HUES6 (cell line): Measurements from ENCODE around the gene GNG7.

Experiments
- H3K27ac ChIP-seq: 2 replicates; pipeline ENCODE4 v1.7.0; 2013; ENCODE audit warnings: low read depth, mild to moderate bottlenecking, low read length, inconsistent platforms
- H3K27me3 ChIP-seq: 2 replicates; pipeline ENCODE4 v1.6.1; 2013; ENCODE audit warnings: low read length; ENCODE audit not compliant: control insufficient read depth, insufficient read depth
- H3K36me3 ChIP-seq: 2 replicates; pipeline ENCODE4 v1.6.1; 2013; ENCODE audit warnings: low read length; ENCODE audit not compliant: control insufficient read depth, insufficient read depth
- H3K4me1 ChIP-seq: 2 replicates; pipeline ENCODE4 v1.6.1; 2013; ENCODE audit warnings: low read length; ENCODE audit not compliant: control insufficient read depth, insufficient read depth
- H3K4me3 ChIP-seq: 2 replicates; pipeline ENCODE4 v1.5.1; 2013; ENCODE audit warnings: low read depth, low read length
- H3K9ac ChIP-seq: one replicate; pipeline ENCODE4 v1.6.1; 2013; ENCODE audit warnings: mild to moderate bottlenecking, low read length
- H3K9me3 ChIP-seq: 2 replicates; pipeline ENCODE4 v1.6.1; 2013; ENCODE audit warnings: low read depth, low read length; ENCODE audit not compliant: control insufficient read depth, insufficient read depth

Gene GNG7

DNA sequence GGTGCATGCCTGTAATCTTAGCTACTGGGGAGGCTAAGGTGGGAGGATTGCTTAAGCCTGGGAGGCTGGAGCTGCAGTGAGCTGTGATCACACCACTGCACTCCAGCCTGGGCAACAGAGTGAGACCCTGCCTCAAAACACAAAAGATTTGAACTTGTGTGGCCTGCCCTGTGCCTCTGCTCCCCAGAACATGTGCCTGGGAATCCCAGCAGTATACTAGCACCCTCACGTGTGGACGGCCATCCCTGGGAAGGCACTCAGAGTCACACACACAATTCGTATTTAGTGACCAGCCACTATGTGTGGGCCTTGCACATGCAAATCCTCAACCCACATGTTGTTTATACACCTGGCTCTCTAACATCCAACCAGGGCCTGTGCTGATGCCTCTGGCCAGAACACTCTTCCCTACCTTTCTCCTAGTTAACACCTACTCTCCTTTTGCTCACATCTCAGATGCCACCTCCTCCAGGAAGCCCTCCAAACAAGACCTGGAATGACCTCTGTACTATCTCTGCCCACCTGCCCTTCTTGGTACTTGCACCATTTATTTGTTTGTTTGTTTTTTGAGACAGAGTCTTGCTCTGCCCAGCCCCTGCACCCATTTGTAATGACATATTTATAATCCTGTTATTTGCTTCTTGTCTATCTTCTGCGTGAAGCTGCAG lies 218.9 kb downstream of the GNG7 start:
- no peak overlapping the region for H3K9ac ChIP-seq
- H3K36me3 ChIP-seq, result no peaks in the 10 kb centered on the region
- H3K4me3 ChIP-seq, result no peak overlapping the region
- H3K4me1 ChIP-seq, result peaks cover 4% of the 10 kb centered on the region
- H3K9me3 ChIP-seq, result peaks cover 3% of the 10 kb centered on the region; the same call in 1 of the 2 replicates
- H3K27me3 ChIP-seq, result peaks cover 15% of the 10 kb centered on the region
- H3K27ac ChIP-seq, result no peak overlapping the region

- Histone ChIP-seq H3K9me3 (peaks cover 3% of the 10 kb centered on the region; the same call in 1 of the 2 replicates), H3K36me3 (no peaks in the 10 kb centered on the region), H3K27me3 (peaks cover 10% of the 10 kb centered on the region), H3K4me3 (no peak overlapping the region), H3K4me1 (peaks cover 4% of the 10 kb centered on the region), H3K9ac (no peak overlapping the region), H3K27ac (no peak overlapping the region)
Observed at GRCh38 chr19:2483084-2483483, 219.4 kb downstream of the GNG7 start.

DNA sequence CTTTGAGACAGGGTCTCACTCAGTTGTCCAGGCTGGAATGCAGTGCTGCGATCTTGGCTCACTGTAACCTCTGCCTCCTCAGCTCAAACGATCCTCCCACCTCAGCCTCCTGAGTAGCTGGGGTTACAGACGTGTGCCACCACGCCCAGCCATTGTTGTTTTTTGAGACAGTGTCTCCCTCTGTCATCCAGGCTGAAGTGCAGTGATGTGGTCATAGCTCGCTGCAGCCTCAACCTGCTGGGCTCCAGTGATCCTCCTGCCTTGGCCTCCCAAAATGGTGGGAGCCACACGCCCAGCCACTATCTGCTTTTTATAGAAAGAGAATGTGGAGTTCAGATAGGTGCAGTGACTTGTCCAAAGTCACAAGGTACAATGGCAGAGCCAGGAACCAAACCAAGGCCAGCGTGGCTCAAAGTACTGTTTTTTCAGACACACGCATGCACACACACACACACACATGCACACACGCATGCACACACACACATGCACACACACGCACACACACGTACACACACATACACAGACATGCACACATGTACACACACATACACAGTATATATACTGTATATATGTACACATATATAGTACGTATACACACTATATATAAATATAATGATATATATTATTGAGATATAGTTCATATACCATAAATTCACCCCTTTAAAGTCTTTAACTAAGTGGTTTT lies 220.0 kb downstream of the GNG7 start:
- no peak overlapping the region for H3K4me3 ChIP-seq
- peaks cover 4% of the 10 kb centered on the region for H3K4me1 ChIP-seq
- peaks cover 4% of the 10 kb centered on the region; the same call in 1 of the 2 replicates for H3K36me3 ChIP-seq
- H3K9me3 ChIP-seq, result peaks cover 3% of the 10 kb centered on the region; the same call in 1 of the 2 replicates
- no peak overlapping the region for H3K9ac ChIP-seq
- H3K27me3 ChIP-seq, result peaks cover 5% of the 10 kb centered on the region; the same call in 1 of the 2 replicates
- H3K27ac ChIP-seq, result no peak overlapping the region

- H3K9ac ChIP-seq, result no peak overlapping the region
- H3K9me3 ChIP-seq, result peaks cover 3% of the 10 kb centered on the region; the same call in 1 of the 2 replicates
- no peak overlapping the region for H3K4me3 ChIP-seq
- peaks cover 4% of the 10 kb centered on the region for H3K4me1 ChIP-seq
- H3K36me3 ChIP-seq, result peaks cover 9% of the 10 kb centered on the region; the same call in 1 of the 2 replicates
- no peak overlapping the region for H3K27ac ChIP-seq
- peaks cover 12% of the 10 kb centered on the region for H3K27me3 ChIP-seq
Observed at GRCh38 chr19:2481466-2481865, 221.0 kb downstream of the GNG7 start.

DNA sequence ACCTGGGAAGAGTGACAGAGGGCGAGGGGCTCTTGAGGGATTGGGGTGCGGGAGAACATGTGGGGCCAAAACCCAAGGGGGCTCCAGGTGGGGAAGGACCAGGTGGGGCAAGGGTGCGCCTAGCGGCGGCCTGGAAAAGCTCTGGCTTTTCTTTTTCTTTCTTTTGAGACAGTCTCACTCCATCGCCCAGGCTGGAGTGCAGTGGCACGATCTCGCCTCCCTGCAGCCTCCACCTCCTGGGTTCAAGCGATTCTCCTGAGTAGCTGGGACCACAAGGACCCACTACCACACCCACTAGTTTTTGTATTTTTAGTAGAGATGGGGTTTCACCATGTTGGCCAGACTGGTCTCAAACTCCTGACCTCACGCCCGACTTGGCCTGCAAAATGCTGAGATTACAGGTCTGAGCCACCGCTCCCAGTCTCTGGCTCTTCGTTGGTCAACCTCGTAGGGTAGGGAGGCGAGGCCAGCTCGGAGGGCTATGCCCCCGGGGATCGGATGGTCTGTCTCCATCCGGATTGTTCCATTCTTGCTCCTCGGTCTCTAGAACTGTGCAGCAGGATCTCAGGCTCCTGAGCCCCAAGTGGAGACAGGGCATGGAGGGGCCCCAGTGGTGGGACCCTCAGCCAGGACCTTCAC lies 222.8 kb downstream of the GNG7 start:
- Histone ChIP-seq H3K9ac (no peak overlapping the region), H3K27ac (no peak overlapping the region), H3K36me3 (peaks cover 9% of the 10 kb centered on the region; the same call in 1 of the 2 replicates), H3K4me1 (peaks cover 7% of the 10 kb centered on the region), H3K9me3 (peaks cover 3% of the 10 kb centered on the region; the same call in 1 of the 2 replicates), H3K4me3 (peak overlapping the region; percentile 80), H3K27me3 (peaks cover 12% of the 10 kb centered on the region)

DNA sequence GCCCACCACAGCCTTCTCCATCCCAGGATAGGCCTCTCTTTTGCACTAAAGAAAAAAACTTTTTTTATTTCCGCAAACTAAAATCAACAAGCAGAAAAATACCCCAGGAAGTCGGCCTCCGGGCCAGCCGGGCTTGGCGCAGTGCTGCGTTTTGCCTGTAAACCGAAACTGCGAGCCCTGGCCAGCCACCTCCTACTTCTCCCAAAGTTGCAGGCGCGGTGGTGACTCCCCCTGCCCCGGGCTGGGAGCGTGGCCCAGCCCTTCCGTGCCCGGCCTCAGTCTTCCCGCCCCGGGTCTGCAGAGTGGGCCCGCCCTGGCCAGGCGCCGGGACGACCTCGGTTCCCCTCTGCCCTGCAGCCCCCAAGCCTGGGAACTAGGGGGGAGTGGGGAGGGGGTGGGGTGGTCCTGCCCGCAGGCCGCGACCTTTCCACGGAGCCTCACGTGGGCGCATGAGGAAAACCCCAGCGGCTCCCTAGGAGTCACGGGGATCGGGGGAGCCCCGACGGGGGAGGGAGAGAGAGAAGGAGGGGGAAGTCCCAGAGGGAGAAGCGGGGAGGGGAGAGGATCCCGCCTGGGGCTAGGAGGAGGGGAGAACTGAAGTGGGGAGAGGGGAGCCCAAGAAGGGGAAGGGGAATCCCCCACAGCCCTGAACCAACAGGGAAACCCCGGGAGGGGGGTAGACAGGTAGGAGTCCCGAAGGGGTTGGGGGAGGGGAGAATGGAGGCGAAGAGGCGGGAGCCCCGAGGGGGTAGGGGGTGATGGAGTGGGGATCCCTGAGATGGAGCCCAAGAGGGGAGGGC lies 223.5 kb downstream of the GNG7 start:
- peaks cover 12% of the 10 kb centered on the region for H3K27me3 ChIP-seq
- peak overlapping the region; percentile 65 for H3K9ac ChIP-seq
- no peak overlapping the region for H3K27ac ChIP-seq
- peak overlapping the region; percentile 80 for H3K4me3 ChIP-seq
- H3K36me3 ChIP-seq, result peaks cover 9% of the 10 kb centered on the region; the same call in 1 of the 2 replicates
- peaks cover 3% of the 10 kb centered on the region; the same call in 1 of the 2 replicates for H3K9me3 ChIP-seq
- H3K4me1 ChIP-seq, result peaks cover 7% of the 10 kb centered on the region

GRCh38 chr19:2478278-2478755 lies 224.2 kb downstream of the GNG7 start:
- Histone ChIP-seq H3K27me3 (peaks cover 12% of the 10 kb centered on the region), H3K36me3 (peaks cover 9% of the 10 kb centered on the region; the same call in 1 of the 2 replicates), H3K4me1 (peaks cover 7% of the 10 kb centered on the region), H3K9ac (peak overlapping the region; percentile 65), H3K27ac (no peak overlapping the region), H3K9me3 (peaks cover 3% of the 10 kb centered on the region; the same call in 1 of the 2 replicates), H3K4me3 (peak overlapping the region; percentile 80)

GRCh38 chr19:2477732-2478191 lies 224.7 kb downstream of the GNG7 start:
- peak overlapping the region; percentile 80 for H3K4me3 ChIP-seq
- peak overlapping the region; percentile 68 for H3K9ac ChIP-seq
- H3K9me3 ChIP-seq, result no peaks in the 10 kb centered on the region; the same call in 1 of the 2 replicates

DNA sequence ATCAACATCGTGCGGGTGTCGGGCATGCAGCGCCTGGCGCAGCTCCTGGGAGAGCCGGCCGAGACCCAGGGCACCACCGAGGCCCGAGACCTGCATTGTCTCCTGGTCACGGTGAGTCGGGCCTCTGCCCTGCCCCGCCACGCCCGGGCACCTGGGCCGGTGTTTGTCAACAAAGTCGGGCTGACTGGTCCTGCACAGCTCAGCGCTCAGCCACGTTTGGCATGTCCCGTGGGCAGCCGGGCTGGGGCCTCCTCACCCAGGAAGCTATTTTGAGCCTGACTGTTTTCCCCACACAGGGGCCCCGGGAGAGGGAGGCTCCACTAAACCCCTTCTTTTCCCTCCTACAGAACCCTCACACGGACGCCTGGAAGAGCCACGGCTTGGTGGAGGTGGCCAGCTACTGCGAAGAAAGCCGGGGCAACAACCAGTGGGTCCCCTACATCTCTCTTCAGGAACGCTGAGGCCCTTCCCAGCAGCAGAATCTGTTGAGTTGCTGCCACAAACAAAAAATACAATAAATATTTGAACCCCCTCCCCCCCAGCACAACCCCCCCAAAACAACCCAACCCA lies 225.3 kb downstream of the GNG7 start:
- Histone ChIP-seq H3K4me3 (peak overlapping the region; percentile 80), H3K9ac (peak overlapping the region; percentile 93), H3K9me3 (no peaks in the 10 kb centered on the region), H3K27me3 (peaks cover 12% of the 10 kb centered on the region), H3K27ac (no peak overlapping the region), H3K4me1 (peaks cover 7% of the 10 kb centered on the region), H3K36me3 (peaks cover 9% of the 10 kb centered on the region; the same call in 1 of the 2 replicates)

More at GRCh38 chr19:2477732-2478191, 224.7 kb downstream of the GNG7 start:
- Histone ChIP-seq H3K27me3 (peaks cover 12% of the 10 kb centered on the region), H3K36me3 (peaks cover 9% of the 10 kb centered on the region; the same call in 1 of the 2 replicates), H3K4me1 (peaks cover 7% of the 10 kb centered on the region), H3K27ac (no peak overlapping the region)
